Activated naive CD4-positive, alpha-beta T cell treated with anti-CD3 and anti-CD28 coated beads for 36 hours (primary cell): Measurements from ENCODE around the gene HDHD5. TPM values are rescaled to one million over a fixed set of nuclear protein-coding genes. Genes with fewer than 3 reads are reported as not detected.
A peak's percentile ranks its signal among the peaks of the same experiment; 100 is the strongest.

Experiments used
- CTCF ChIA-PET: fragments of 350-600 bp; sonication (Branson Sonifier 250); formaldehyde crosslinking; loops from one replicate; lab custom pipeline; 2021; ENCODE audit warnings: antibody characterized with exemption; lab: Charles Lee
- DNase-seq: peaks from one replicate; pipeline ENCODE4 v3.0.0-alpha.2; 2020
- H3K27ac Mint-ChIP-seq: one replicate; pipeline ENCODE4 v1.8.0; 2021; ENCODE audit warnings: mild to moderate bottlenecking, mixed read lengths
- H3K27me3 Mint-ChIP-seq: one replicate; pipeline ENCODE4 v1.8.0; 2021; ENCODE audit warnings: low read depth, mixed read lengths
- H3K36me3 Mint-ChIP-seq: one replicate; pipeline ENCODE4 v1.8.0; 2021; ENCODE audit warnings: low read depth, mixed read lengths
- H3K4me1 Mint-ChIP-seq: one replicate; pipeline ENCODE4 v1.8.0; 2021; ENCODE audit warnings: low read depth, mixed read lengths
- H3K4me3 Mint-ChIP-seq: one replicate; pipeline ENCODE4 v1.8.0; 2021; ENCODE audit warnings: mild to moderate bottlenecking, moderate library complexity, mixed read lengths
- H3K9me3 Mint-ChIP-seq: one replicate; pipeline ENCODE4 v1.8.0; 2021; ENCODE audit warnings: mixed read lengths
- intact Hi-C: fragments of 100-400 bp; cut with micrococcal nuclease; formaldehyde crosslinking; loops from one replicate; pipeline ENCODE4 v1.15.1; 2023
- total RNA-seq, 2 experiments: library from RNA; stranded (reverse); gene quantifications; one replicate each; pipeline ENCODE4 v1.2.3, GENCODE V29; 2021

Gene HDHD5
- total RNA-seq, 2 experiments from 2014 or later: 40.1 to 43.7 TPM

DNA sequence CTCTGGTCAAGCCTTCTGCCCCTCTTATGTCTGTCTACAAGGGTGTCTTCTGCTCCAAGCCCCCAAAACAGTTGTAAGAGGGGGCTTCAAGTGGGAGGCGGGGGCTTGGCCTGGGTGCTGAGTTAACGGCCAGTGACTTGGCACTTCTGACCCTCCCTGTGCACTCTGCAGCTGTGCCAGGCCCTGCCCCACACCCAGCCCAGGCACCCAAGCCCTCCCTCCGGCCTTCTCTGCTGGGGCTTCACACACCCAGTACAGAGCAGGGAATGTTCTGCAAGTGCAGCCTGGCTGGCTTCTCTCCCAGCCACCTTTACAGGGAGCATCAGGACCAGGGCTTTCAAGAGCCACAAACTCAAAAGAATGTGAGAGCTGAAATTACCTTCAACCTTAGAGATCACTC, 41.7 kb downstream of the HDHD5 start:
- Mint-ChIP-seq H3K9me3 (no peaks in the 10 kb centered on the region), H3K36me3 (no peaks in the 10 kb centered on the region), H3K4me1 (peaks cover 64% of the 10 kb centered on the region), H3K27me3 (peaks cover 11% of the 10 kb centered on the region), H3K4me3 (peak overlapping the region; percentile 18), H3K27ac (peak overlapping the region; percentile 83)
- intact Hi-C loops: loop anchor here (1.0 to 5.0 kb wide), 3 partner anchors 19 to 100 kb away; partner anchors contain the start of gene ADA2
- CTCF ChIA-PET: interaction anchor here (0.7 to 1.2 kb wide), 2 partner anchors 19 to 22 kb away, joined by 3 to 4 read pairs; no protein-coding TSS in a partner anchor
- DNase-seq: no peak

DNA sequence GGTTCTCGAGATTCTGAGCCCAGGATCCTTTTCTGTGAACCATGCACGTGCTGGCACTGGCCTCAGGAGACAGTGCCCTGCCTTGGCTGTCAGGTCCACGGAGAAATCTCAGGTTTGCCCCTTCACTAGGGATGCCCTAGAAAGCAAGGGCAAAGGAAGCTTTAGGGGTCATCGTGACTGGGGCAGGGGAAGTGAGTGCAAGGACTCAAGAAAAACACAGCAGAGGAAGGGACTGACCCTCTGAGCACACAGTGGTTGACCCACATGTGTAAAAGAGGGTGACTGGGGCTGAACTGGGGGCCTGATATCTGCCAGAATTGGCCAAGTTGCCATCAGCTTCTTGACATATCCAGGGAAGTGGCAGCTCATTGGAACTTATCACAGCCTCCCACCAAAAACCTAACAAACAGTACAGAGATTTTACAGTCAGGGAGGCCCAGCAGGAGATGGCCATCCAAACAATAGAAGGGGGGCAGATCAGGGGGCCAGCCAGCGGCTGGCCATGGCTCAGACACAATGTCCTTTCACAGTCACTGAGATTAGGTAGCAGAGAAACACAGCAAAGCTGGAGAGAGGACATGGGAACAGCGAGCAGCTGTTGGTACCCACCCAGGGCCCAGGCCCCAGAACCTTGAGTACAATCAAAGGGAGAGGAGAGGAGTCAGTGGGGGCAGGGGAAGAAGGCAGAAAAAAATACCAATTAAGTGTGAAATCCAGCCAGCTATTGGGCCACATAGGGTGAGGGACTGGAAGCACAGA, 42.3 kb downstream of the HDHD5 start:
- Mint-ChIP-seq H3K4me1 (peaks cover 62% of the 10 kb centered on the region), H3K27ac (peak overlapping the region; percentile 73), H3K9me3 (no peaks in the 10 kb centered on the region), H3K27me3 (peaks cover 7% of the 10 kb centered on the region), H3K4me3 (no peak overlapping the region), H3K36me3 (no peaks in the 10 kb centered on the region)
- intact Hi-C loops: loop anchor here (1.0 to 5.0 kb wide), 4 partner anchors 10 to 101 kb away; partner anchors contain the start of gene ADA2
- CTCF ChIA-PET: interaction anchor here (1.2 to 2.7 kb wide), 6 partner anchors 11 to 200 kb away, joined by 3 to 10 read pairs (median 6); no protein-coding TSS in a partner anchor
- DNase-seq: no peak

DNA sequence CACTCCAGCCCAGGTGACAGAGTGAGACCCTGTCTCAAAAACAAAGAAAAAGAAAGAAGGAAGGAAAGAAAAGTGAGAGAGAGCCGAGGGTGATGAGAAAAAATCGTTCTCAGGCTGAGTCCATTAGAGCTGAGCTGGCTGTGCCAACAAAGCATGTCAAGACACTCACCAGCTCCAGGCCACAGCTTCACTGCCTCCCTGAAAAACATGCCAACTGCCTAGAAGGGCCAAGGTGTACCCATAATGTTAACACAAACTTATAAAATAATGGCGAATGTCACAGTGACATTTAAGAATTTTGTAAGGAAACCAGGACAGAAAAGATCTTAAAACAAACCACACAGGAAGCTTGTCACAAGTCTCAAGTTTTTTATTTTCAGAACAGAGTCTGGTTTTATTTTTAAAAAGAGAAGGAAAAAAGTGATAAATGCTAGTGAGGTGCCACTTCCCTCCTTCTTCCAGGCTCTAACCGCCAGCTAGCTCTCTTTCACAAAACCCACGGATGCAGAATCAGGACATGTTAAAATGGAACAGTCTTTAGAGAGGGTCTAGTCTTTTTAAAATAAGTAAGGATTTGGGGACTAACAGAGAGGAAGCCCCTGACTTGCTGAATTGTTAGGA, 43.0 kb downstream of the HDHD5 start:
- Mint-ChIP-seq H3K4me3 (peak overlapping the region; percentile 42), H3K36me3 (no peaks in the 10 kb centered on the region), H3K27ac (peak overlapping the region; percentile 73), H3K27me3 (peaks cover 4% of the 10 kb centered on the region), H3K4me1 (peaks cover 65% of the 10 kb centered on the region), H3K9me3 (no peaks in the 10 kb centered on the region)
- no peak for DNase-seq
- CTCF ChIA-PET: interaction anchor here (1.2 to 2.7 kb wide), 6 partner anchors 10 to 199 kb away, joined by 3 to 10 read pairs (median 6); no protein-coding TSS in a partner anchor
- intact Hi-C loops: loop anchor here (1.0 to 5.0 kb wide), 2 partner anchors 10 to 101 kb away; partner anchors contain the start of gene ADA2

DNA sequence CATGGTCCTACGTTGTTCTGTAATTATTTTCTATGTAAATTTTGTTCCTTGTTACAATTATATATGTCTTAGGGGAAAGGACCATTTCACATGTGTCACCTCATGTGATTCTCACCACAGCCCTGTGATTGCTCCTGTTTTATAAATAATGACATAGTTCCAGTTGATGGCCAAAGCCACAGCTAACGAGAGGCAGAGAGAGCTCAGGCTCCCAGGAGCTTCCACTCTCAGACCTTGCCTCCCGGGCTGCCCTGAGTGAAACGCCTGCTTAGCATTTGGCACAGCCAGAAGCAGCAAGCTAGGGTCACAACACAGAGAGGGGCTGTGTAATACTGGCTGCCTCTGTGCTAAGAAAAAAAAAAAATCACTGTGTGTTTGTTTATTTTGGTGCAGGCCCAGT, 43.8 kb downstream of the HDHD5 start:
- Mint-ChIP-seq H3K36me3 (peaks cover 4% of the 10 kb centered on the region), H3K4me3 (no peak overlapping the region), H3K27ac (no peak overlapping the region), H3K9me3 (no peaks in the 10 kb centered on the region), H3K27me3 (peaks cover 4% of the 10 kb centered on the region), H3K4me1 (peaks cover 71% of the 10 kb centered on the region)
- intact Hi-C loops: loop anchor here (5.0 kb wide), 1 partner anchor 102 kb away; the partner anchor contains the start of gene ADA2
- DNase-seq: no peak
- CTCF ChIA-PET: interaction anchor here (1.5 to 2.7 kb wide), 4 partner anchors 9 to 57 kb away, joined by 5 to 10 read pairs (median 7); no protein-coding TSS in a partner anchor

DNA sequence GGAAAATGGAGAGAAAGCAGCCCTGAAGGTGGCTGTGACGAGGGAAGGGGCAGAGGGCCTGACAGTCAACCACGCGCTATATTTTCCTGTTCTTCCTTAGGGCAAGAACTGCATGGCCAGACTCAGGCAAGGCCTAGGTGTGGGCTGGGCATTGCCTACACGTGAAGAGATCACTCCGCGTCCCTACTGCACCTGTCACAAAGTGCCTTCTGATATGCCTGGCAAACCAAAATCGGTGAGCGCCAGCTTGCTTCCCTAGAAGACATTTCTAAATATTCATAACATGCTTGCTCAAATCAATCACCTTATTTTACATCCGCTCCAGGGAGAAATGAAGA, 44.2 kb downstream of the HDHD5 start:
- CTCF ChIA-PET: interaction anchor here (0.8 to 2.7 kb wide), 4 partner anchors 9 to 57 kb away, joined by 4 to 10 read pairs (median 7); no protein-coding TSS in a partner anchor
- intact Hi-C loops: loop anchor here (5.0 kb wide), 1 partner anchor 102 kb away; the partner anchor contains the start of gene ADA2
- no peak overlapping the region for H3K27ac Mint-ChIP-seq
- H3K36me3 Mint-ChIP-seq: peaks cover 4% of the 10 kb centered on the region
- H3K9me3 Mint-ChIP-seq: no peaks in the 10 kb centered on the region
- peaks cover 71% of the 10 kb centered on the region for H3K4me1 Mint-ChIP-seq
- no peak overlapping the region for H3K4me3 Mint-ChIP-seq
- H3K27me3 Mint-ChIP-seq: peaks cover 4% of the 10 kb centered on the region
- no peak for DNase-seq

DNA sequence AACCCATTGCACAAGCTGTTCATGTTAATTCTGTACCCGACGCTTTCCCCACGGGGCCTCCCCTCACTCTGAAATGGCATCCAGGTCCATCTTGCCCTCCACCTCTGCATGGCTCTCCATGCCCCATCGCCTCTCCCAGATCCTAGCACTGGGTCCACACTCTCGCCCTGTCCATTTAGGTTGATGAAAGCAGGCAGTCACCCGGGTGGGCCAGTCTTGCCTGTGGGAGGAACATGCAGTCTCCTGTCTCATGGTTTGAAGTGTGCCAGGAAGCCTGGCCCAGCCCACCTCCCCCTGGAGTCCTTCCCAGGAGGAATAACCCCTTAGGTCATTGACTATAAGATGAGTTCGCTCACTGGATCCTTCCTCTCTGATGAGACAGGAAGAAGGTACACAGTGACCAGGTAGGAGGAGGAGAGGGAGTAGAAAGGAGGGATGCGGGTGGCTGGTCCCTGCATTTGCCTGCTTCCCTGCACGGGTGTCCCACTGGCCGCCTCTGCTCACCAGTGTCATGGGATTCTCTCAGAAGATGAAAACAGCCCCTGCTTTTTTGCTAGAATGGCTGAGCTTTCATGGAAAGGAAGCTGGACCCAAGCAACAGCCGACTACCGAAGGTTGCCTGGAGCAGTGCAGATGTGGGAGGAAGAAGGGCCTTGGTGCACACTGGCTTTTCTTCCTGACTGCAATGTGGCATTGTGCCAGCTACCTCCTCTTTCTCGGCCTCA, 44.7 kb downstream of the HDHD5 start:
- peaks cover 4% of the 10 kb centered on the region for H3K27me3 Mint-ChIP-seq
- no peak overlapping the region for H3K4me3 Mint-ChIP-seq
- no peaks in the 10 kb centered on the region for H3K9me3 Mint-ChIP-seq
- no peak overlapping the region for H3K27ac Mint-ChIP-seq
- no peak for DNase-seq
- intact Hi-C loops: no loop called here
- CTCF ChIA-PET: interaction anchor here (0.7 to 2.7 kb wide), 4 partner anchors 8 to 58 kb away, joined by 3 to 10 read pairs (median 4); no protein-coding TSS in a partner anchor
- peaks cover 68% of the 10 kb centered on the region for H3K4me1 Mint-ChIP-seq
- peaks cover 5% of the 10 kb centered on the region for H3K36me3 Mint-ChIP-seq

DNA sequence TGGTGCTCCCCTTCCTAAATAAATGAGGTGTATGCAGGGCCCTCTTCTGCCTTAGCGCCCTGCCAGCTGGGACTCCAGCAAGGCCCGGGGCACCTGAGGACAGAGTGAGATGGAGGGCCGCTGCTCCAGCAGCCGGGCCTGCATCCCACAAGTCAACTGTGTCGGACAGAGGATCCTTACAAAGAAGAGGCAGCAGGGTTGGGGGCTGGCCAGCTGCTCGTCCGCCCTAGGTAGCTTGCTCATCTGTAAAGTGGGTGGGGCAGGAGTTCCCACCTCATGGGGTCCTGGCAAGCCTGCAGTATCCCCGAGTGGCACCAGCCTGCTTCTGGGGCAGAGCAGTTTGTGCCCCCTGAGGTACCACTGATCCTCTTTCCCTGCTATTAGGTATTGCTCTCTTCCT, 45.5 kb downstream of the HDHD5 start:
- Mint-ChIP-seq H3K27me3 (no peaks in the 10 kb centered on the region), H3K27ac (no peak overlapping the region), H3K36me3 (peaks cover 6% of the 10 kb centered on the region), H3K4me1 (peaks cover 60% of the 10 kb centered on the region), H3K4me3 (no peak overlapping the region), H3K9me3 (no peaks in the 10 kb centered on the region)
- DNase-seq: no peak
- intact Hi-C loops: no loop called here
- CTCF ChIA-PET: interaction anchor here (0.7 to 1.5 kb wide), 2 partner anchors 9 to 24 kb away, joined by 3 to 4 read pairs; no protein-coding TSS in a partner anchor

DNA sequence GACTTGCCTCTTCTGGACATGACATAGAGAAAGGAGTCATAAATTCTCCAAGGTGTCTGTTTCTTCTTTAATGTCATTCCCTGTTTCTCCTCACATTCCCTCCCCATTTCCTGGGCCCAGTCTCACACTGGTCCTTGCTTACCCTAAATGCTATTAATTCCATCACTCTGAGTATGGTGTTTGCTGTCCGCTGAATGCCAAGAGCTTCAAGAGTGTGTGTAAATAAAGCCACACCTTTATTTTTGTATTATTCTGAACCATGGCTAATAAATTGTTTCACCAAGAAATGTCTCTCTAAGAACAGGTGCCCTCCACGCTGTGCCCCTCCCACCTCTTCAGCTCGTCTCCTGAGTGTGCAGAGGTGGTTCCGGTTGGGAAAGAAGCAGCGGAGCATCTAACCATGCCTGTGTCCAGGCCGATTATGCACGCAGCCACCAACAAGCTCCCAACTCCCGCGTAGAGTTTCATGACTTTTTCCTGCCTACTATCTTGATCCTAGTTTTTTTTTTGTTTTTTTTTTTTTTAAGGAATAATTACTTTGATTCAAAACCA, 46.5 kb downstream of the HDHD5 start:
- no peak overlapping the region for H3K4me3 Mint-ChIP-seq
- peaks cover 53% of the 10 kb centered on the region for H3K4me1 Mint-ChIP-seq
- no peak for DNase-seq
- intact Hi-C loops: no loop called here
- H3K27ac Mint-ChIP-seq: no peak overlapping the region
- CTCF ChIA-PET: interaction anchor here (1.3 kb wide), 1 partner anchor 59 kb away, joined by 4 read pairs; no protein-coding TSS in a partner anchor
- no peaks in the 10 kb centered on the region for H3K9me3 Mint-ChIP-seq
- H3K36me3 Mint-ChIP-seq: peaks cover 9% of the 10 kb centered on the region
- H3K27me3 Mint-ChIP-seq: no peaks in the 10 kb centered on the region

DNA sequence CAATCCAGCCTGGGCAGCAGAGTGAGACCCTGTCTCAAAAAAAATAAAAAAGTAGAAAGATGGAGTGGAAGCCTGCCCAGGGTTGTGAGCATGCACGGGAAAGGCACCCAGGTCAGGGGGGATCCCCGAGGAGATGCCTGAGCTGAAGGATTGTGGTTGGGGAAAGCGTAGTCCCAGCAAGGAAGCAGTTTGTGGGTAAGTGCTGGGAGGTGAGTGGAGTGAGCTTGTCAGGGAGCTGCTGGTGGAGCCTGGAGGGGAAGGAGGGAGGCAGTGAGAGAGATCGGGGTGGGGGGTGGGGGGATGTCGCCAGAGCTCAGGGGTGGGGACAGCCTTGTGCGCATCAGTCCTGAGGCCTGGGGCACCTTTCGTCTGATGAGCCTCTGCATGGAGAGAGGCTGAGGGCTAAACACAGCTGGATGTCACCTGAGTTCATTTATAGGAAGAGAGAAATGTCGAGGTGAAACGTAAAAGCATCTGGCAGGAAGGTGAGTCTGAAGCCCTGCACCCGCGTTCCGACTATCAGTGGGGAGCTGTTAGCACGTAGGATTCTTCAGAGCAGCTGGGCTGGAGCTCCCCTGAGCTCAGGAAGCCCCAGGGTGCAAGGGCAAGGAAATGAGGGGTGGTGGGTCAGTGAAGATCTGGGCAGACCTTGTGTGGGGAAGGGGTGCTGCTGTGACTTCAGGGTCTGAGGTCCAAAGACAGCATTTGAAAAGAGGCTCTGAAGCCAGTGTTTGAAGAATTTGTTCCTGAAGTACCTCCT, 48.1 kb downstream of the HDHD5 start:
- Mint-ChIP-seq H3K4me3 (no peak overlapping the region), H3K36me3 (peaks cover 15% of the 10 kb centered on the region), H3K4me1 (peaks cover 53% of the 10 kb centered on the region), H3K27me3 (no peaks in the 10 kb centered on the region), H3K9me3 (no peaks in the 10 kb centered on the region), H3K27ac (peak overlapping the region; percentile 32)
- CTCF ChIA-PET: no interaction called here
- no peak for DNase-seq
- intact Hi-C loops: no loop called here

DNA sequence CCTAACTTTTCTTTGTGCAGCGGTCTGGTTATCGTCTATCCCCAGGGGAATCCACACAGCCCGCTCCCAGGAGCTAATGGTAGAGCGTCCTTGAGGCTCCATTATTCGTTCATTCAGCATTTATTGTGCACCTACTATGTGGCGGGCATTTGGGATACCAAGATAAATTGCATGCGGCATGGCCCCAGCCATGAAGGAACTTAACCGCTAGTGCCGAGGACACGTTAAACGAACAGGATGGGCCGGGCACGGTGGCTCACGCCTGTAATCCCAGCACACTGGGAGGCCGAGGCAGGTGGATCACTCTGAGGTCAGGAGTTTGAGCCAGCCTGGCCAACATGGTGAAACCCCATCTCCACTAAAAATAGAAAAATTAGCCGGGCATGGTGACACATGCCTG, 49.1 kb downstream of the HDHD5 start:
- CTCF ChIA-PET: no interaction called here
- no peaks in the 10 kb centered on the region for H3K9me3 Mint-ChIP-seq
- no peak overlapping the region for H3K27ac Mint-ChIP-seq
- intact Hi-C loops: no loop called here
- peaks cover 18% of the 10 kb centered on the region for H3K36me3 Mint-ChIP-seq
- H3K4me3 Mint-ChIP-seq: no peak overlapping the region
- no peaks in the 10 kb centered on the region for H3K27me3 Mint-ChIP-seq
- DNase-seq: no peak
- H3K4me1 Mint-ChIP-seq: peaks cover 52% of the 10 kb centered on the region
